Activated CD4-positive, alpha-beta memory T cell treated with anti-CD3 and anti-CD28 coated beads, Interleukin-2, amount 10 ng/mL, durations not matched to agents 7 days and 5 days (primary cell): Measurements from ENCODE around the gene CORO7. TPM values are rescaled to one million over a fixed set of nuclear protein-coding genes. Genes with fewer than 3 reads are reported as not detected.

Experiments used
- CTCF ChIA-PET: fragments of 350-600 bp; sonication (Branson Sonifier 250); formaldehyde crosslinking; loops from one replicate; lab custom pipeline; 2021; ENCODE audit warnings: antibody characterized with exemption, inconsistent platforms; lab: Charles Lee
- POLR2A ChIA-PET: fragments of 350-600 bp; sonication (Branson Sonifier 250); formaldehyde crosslinking; loops from one replicate; lab custom pipeline; 2021; ENCODE audit warnings: antibody characterized with exemption; lab: Charles Lee
- DNase-seq: peaks from one replicate; pipeline ENCODE4 v3.0.0-alpha.2; 2020
- H3K27ac Mint-ChIP-seq: one replicate; pipeline ENCODE4 v1.8.0; 2021; ENCODE audit warnings: mild to moderate bottlenecking, mixed read lengths
- H3K27me3 Mint-ChIP-seq: one replicate; pipeline ENCODE4 v1.8.0; 2021; ENCODE audit warnings: mixed read lengths
- H3K36me3 Mint-ChIP-seq: one replicate; pipeline ENCODE4 v1.8.0; 2021; ENCODE audit warnings: low read depth, mixed read lengths
- H3K4me1 Mint-ChIP-seq: one replicate; pipeline ENCODE4 v1.8.0; 2021; ENCODE audit warnings: mixed read lengths
- H3K4me3 Mint-ChIP-seq: one replicate; pipeline ENCODE4 v1.8.0; 2021; ENCODE audit warnings: mild to moderate bottlenecking, mixed read lengths
- H3K9me3 Mint-ChIP-seq: one replicate; pipeline ENCODE4 v1.8.0; 2021; ENCODE audit warnings: mixed read lengths
- total RNA-seq, 2 experiments: library from RNA; stranded (reverse); gene quantifications; one replicate each; pipeline ENCODE4 v1.2.3, GENCODE V29; 2021

CORO7 gene
- total RNA-seq, 2 experiments from 2014 or later: 244 to 245 TPM

- ChIA-PET POLR2A (interaction anchor here (0.8 kb wide), 1 partner anchor 15 kb away, joined by 3 read pairs; no protein-coding TSS in a partner anchor), CTCF (no interaction called here)
- Mint-ChIP-seq H3K4me1 (peaks cover 4% of the 10 kb centered on the region), H3K36me3 (peaks cover 32% of the 10 kb centered on the region), H3K27ac (no peak overlapping the region), H3K27me3 (no peaks in the 10 kb centered on the region), H3K4me3 (no peak overlapping the region), H3K9me3 (no peaks in the 10 kb centered on the region)
- no peak for DNase-seq
Measured at GRCh38 chr16:4385066-4385788, 31.2 kb downstream of the CORO7 start.

GRCh38 chr16:4384509-4384942, 31.9 kb downstream of the CORO7 start:
- CTCF ChIA-PET: no interaction called here

GRCh38 chr16:4383591-4384444, 32.6 kb downstream of the CORO7 start:
- ChIA-PET CTCF (no interaction called here), POLR2A (no interaction called here)
- Mint-ChIP-seq H3K4me1 (peaks cover 4% of the 10 kb centered on the region), H3K27me3 (no peaks in the 10 kb centered on the region), H3K4me3 (no peak overlapping the region), H3K9me3 (no peaks in the 10 kb centered on the region), H3K27ac (no peak overlapping the region), H3K36me3 (peaks cover 28% of the 10 kb centered on the region)
- DNase-seq: no peak

More at GRCh38 chr16:4384509-4384942, 31.9 kb downstream of the CORO7 start:
- Mint-ChIP-seq H3K4me3 (no peak overlapping the region), H3K36me3 (peaks cover 28% of the 10 kb centered on the region), H3K4me1 (peaks cover 4% of the 10 kb centered on the region), H3K27me3 (no peaks in the 10 kb centered on the region), H3K27ac (no peak overlapping the region), H3K9me3 (no peaks in the 10 kb centered on the region)
- no peak for DNase-seq
- POLR2A ChIA-PET: no interaction called here

GRCh38 chr16:4382795-4383357, 33.5 kb downstream of the CORO7 start:
- Mint-ChIP-seq H3K4me3 (no peak overlapping the region), H3K4me1 (peaks cover 4% of the 10 kb centered on the region), H3K9me3 (no peaks in the 10 kb centered on the region), H3K27me3 (no peaks in the 10 kb centered on the region), H3K27ac (no peak overlapping the region), H3K36me3 (peaks cover 28% of the 10 kb centered on the region)
- ChIA-PET CTCF (no interaction called here), POLR2A (no interaction called here)
- no peak for DNase-seq

GRCh38 chr16:4381935-4382794, 34.2 kb downstream of the CORO7 start:
- Mint-ChIP-seq H3K27me3 (no peaks in the 10 kb centered on the region), H3K36me3 (peaks cover 27% of the 10 kb centered on the region), H3K4me1 (peaks cover 4% of the 10 kb centered on the region), H3K4me3 (no peak overlapping the region), H3K9me3 (no peaks in the 10 kb centered on the region), H3K27ac (no peak overlapping the region)
- POLR2A ChIA-PET: interaction anchor here (1.8 kb wide), 1 partner anchor 11 kb away, joined by 6 read pairs; no protein-coding TSS in a partner anchor
- no peak for DNase-seq
- CTCF ChIA-PET: no interaction called here

GRCh38 chr16:4381072-4381934, 35.1 kb downstream of the CORO7 start:
- ChIA-PET CTCF (no interaction called here), POLR2A (interaction anchor here (0.6 to 1.8 kb wide), 2 partner anchors 10 to 12 kb away, joined by 3 to 6 read pairs; no protein-coding TSS in a partner anchor)
- H3K9me3 Mint-ChIP-seq: no peaks in the 10 kb centered on the region
- H3K36me3 Mint-ChIP-seq: peaks cover 20% of the 10 kb centered on the region
- no peaks in the 10 kb centered on the region for H3K27me3 Mint-ChIP-seq
- H3K27ac Mint-ChIP-seq: no peak overlapping the region
- DNase-seq: no peak
- H3K4me1 Mint-ChIP-seq: peaks cover 4% of the 10 kb centered on the region
- no peak overlapping the region for H3K4me3 Mint-ChIP-seq

GRCh38 chr16:4380119-4381063, 36.0 kb downstream of the CORO7 start:
- no peak overlapping the region for H3K27ac Mint-ChIP-seq
- no peak overlapping the region for H3K4me3 Mint-ChIP-seq
- H3K4me1 Mint-ChIP-seq: peaks cover 1% of the 10 kb centered on the region
- DNase-seq: no peak
- H3K27me3 Mint-ChIP-seq: no peaks in the 10 kb centered on the region
- no peaks in the 10 kb centered on the region for H3K9me3 Mint-ChIP-seq
- POLR2A ChIA-PET: interaction anchor here (1.8 kb wide), 1 partner anchor 13 kb away, joined by 6 read pairs; no protein-coding TSS in a partner anchor
- CTCF ChIA-PET: no interaction called here
- H3K36me3 Mint-ChIP-seq: peaks cover 17% of the 10 kb centered on the region

GRCh38 chr16:4378999-4379690, 37.3 kb downstream of the CORO7 start:
- Mint-ChIP-seq H3K27me3 (no peaks in the 10 kb centered on the region), H3K9me3 (no peaks in the 10 kb centered on the region), H3K4me3 (no peak overlapping the region), H3K36me3 (peaks cover 13% of the 10 kb centered on the region), H3K27ac (no peak overlapping the region), H3K4me1 (no peaks in the 10 kb centered on the region)
- POLR2A ChIA-PET: interaction anchor here (1.6 to 1.7 kb wide), 2 partner anchors 30 to 36 kb away, joined by 3 to 5 read pairs; no protein-coding TSS in a partner anchor
- CTCF ChIA-PET: no interaction called here
- DNase-seq: no peak

GRCh38 chr16:4378161-4378666, 38.2 kb downstream of the CORO7 start:
- ChIA-PET CTCF (interaction anchor here (0.9 kb wide), 1 partner anchor 25 kb away, joined by 4 read pairs; no protein-coding TSS in a partner anchor), POLR2A (interaction anchor here (1.6 to 1.9 kb wide), 3 partner anchors 17 to 37 kb away, joined by 3 to 5 read pairs (median 4); no protein-coding TSS in a partner anchor)
- Mint-ChIP-seq H3K4me1 (no peaks in the 10 kb centered on the region), H3K27ac (no peak overlapping the region), H3K27me3 (no peaks in the 10 kb centered on the region), H3K4me3 (no peak overlapping the region), H3K9me3 (no peaks in the 10 kb centered on the region), H3K36me3 (peaks cover 11% of the 10 kb centered on the region)
- no peak for DNase-seq

- Mint-ChIP-seq H3K36me3 (peaks cover 8% of the 10 kb centered on the region), H3K4me3 (no peak overlapping the region), H3K27ac (no peak overlapping the region), H3K9me3 (no peaks in the 10 kb centered on the region), H3K27me3 (no peaks in the 10 kb centered on the region), H3K4me1 (peaks cover 3% of the 10 kb centered on the region)
- POLR2A ChIA-PET: interaction anchor here (1.7 to 1.9 kb wide), 2 partner anchors 17 to 37 kb away, joined by 4 to 5 read pairs; no protein-coding TSS in a partner anchor
- no peak for DNase-seq
- CTCF ChIA-PET: interaction anchor here (0.9 kb wide), 1 partner anchor 25 kb away, joined by 4 read pairs; no protein-coding TSS in a partner anchor
Measured at GRCh38 chr16:4377573-4378154, 38.7 kb downstream of the CORO7 start.
